GM18502 (cell line): ENCODE results near the gene AMACR.
"Not testable (repeated sequence)": the region's sequence is repeated elsewhere in the genome, so short reads cannot be mapped to it uniquely, and the experiment has no call there.

ENCODE experiments used
- ATAC-seq: cut with Tn5 transposase; IDR thresholded peaks from one replicate; pipeline ENCODE4 v1.9.1; 2021; ENCODE audit warnings: mild to moderate bottlenecking; ENCODE audit not compliant: unreplicated experiment, poor library complexity

Gene AMACR

DNA sequence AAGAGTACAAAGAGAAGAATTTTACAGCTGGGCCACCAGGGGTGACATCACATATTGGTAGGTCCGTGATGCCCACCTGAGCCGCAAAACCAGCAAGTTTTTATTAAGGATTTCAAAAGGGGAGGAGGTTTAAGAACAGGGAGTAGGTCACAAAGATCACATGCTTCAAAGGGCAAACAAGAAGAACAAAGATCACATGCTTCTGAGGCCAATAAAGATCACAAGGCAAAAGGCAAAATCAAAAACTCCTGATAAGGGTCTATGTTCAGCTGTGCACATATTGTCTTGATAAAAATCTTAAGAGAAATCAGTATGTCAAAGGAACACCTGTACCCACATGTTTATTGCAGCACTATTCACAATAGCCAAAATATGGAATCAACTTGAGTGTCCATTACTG, 2.3 kb upstream of the AMACR start:
- not testable (repeated sequence) for ATAC-seq

DNA sequence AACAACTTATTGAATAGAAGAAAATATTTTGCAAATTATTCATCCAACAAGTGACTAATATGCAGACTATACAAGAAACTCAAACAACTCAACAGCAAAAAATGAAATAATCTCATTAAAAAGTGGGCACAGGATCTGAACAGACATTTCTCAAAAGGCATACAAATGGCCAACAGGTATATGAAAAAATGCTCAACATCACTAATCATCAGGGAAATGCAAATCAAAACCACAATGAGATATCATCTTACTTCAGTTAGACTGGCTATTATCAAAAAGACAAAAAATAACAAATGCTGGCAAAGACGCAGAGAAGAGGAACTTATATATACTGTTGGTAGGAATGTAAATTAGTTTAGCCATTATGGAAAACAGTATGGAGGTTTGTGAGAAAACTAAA, 1.8 kb upstream of the AMACR start:
- no peak for ATAC-seq

GRCh38 chr5:34008802-34009201, 952 bp upstream of the AMACR start:
- ATAC-seq: no peak

- ATAC-seq: no peak
These were observed 639 bp downstream of the AMACR start for GRCh38 chr5:34007201-34007620.

- ATAC-seq: no peak
These were observed 2.2 kb downstream of the AMACR start for GRCh38 chr5:34005681-34006080.

GRCh38 chr5:34005211-34005610, 2.6 kb downstream of the AMACR start:
- ATAC-seq: no peak

DNA sequence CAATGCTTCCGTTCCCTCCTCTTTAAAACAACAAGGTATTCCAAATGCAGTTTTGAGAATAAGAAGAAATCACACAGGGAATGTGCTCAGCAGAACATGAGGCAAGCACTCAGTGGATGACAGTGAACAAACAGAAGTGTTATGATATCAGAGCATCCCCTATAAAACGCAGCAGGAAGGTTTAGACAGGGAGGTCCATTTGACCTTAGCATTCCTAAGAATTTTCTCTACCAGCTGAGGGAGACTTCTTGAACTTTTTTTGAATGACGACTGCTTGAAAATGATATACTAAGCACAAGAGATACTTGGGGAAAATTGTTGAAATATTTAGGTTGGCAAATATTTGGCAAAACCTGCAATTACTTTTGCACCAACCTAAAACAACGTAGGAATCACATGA, 3.9 kb downstream of the AMACR start:
- ATAC-seq: no peak

GRCh38 chr5:34002629-34003328, 5.1 kb downstream of the AMACR start:
- no peak for ATAC-seq

DNA sequence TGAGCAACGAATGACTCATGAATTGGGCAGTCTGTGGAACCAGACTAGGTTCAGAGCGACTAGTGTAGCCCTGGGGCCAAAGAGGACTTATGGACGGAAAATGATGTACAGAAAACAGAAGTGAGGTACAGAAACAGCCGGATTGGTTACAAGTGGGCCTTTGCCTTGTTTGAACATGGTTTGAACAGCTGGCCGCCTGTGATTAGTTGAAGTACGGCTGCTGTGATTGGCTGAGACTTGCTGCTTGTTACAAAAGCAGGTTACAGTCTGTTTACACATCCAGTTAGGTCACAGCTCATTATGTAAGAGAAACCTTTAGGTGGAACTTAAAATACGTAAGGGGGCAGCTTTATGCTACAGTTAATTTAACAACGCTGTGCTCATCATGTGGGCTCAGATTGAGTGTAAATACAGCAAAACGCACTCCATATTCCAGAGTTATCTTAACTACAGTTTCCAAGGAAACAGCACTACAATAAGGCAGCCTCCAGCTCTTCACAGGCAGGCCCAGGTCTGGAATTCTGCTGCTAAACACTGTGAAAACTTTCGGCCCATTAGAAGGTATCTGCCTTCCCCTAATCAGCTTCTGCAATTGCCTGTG, 6.5 kb downstream of the AMACR start:
- ATAC-seq: no peak

DNA sequence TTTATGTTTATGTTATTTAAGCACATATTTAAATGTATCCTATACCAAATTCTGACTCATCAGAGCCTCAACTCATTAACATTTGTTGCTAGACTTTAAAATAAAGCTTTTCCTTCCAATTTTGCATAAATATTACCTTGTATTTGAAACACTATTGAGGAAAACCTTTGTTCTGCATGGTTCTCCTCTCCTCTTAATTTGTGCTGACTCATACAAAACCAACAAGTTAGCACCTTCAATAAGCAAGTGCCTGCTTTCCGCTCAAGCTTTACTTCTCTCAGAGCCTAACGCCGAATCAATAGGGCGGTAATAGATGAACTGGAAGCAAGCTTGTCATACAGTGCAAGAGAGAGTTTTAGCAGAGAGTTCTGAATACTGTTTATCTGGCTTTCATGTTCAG, 7.9 kb downstream of the AMACR start:
- no peak for ATAC-seq

GRCh38 chr5:33997331-33997983, 10.4 kb downstream of the AMACR start:
- ATAC-seq: peak; percentile 77

DNA sequence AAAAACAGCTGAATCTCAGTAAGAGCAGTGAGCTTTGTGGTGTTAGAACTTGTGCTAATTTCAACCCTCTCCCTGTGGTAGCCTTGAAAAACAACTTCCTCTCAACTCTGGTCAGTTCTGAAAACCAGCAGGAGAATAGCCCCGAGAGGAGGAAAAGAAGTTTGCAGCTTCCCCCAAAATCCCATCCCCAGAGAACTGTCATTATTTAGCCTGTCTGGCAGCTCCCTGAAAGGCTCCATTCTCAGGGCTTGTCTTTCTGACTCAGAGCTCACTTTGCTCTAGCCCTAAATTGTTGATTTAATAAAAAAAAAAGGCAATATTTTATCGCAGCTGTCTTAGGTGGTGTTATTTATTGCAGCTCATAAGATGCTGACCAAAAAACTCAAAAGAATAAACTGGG, 12.0 kb downstream of the AMACR start:
- no peak for ATAC-seq

DNA sequence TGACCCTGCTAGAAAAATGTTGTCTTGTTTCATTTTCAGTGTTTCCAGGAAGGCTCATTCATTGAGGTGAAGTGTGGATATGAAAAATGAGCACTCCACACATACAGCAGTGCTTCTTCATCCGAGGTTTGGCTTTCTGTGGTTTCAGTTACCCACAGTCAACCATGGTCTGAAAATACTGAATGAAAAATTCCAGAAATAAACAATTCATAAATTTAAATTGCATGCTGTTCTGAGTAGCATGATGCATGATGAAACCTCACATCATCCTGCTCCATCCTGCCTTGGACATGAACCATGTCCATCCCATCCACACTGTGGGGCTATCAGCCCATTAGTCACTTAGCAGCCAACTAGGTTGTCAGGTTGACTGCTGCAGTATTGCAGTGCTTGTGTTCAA, 13.0 kb downstream of the AMACR start:
- ATAC-seq: peak; percentile 45

GRCh38 chr5:33992864-33993263, 15.0 kb downstream of the AMACR start:
- ATAC-seq: no peak

GRCh38 chr5:33985447-33985846, 22.4 kb downstream of the AMACR start:
- no peak for ATAC-seq

GRCh38 chr5:33984671-33985124, 23.2 kb downstream of the AMACR start, which contains the start of gene SLC45A2:
TSS of gene SLC45A2 (minus strand) at chr5:33984693. CDS start at chr5:33984583, 110 bp downstream.
- no peak for ATAC-seq

DNA sequence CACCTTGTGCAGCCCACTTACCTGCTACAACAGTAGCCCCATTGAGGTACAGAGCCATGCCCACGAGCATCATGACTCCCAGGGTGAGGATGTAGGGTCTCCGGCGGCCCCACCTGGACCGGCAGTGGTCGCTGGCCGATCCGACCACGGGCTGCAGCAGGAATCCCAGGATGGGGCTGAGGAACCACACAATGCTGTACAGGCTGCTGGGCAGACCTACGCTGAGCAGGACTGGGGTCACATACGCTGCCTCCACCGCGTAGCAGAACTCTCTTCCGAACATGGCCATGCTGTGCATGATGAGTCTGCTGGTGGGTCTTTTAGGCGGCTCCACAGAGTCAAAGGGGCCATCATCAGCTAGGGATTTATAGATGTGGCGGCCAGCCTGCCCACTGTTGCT, 23.7 kb downstream of the AMACR start:
- ATAC-seq: no peak

- no peak for ATAC-seq
These were observed 26.3 kb downstream of the AMACR start for GRCh38 chr5:33981408-33982162.

- no peak for ATAC-seq
These were observed 27.8 kb downstream of the AMACR start for GRCh38 chr5:33980030-33980429.

GRCh38 chr5:33978306-33978705, 29.5 kb downstream of the AMACR start:
- ATAC-seq: no peak

- no peak for ATAC-seq
These were observed 31.5 kb downstream of the AMACR start for GRCh38 chr5:33976307-33976706.
